Glutamatergic neuron (in vitro differentiated cells): Measurements from ENCODE around the gene BCKDHA. TPM values are rescaled to one million over a fixed set of nuclear protein-coding genes. Genes with fewer than 3 reads are reported as not detected.

ENCODE experiments used
- DNase-seq: peaks from one replicate; pipeline ENCODE4 v3.0.0; 2022
- H3K27ac Mint-ChIP-seq: one replicate; pipeline ENCODE4 v1.8.0; 2020; ENCODE audit warnings: mild to moderate bottlenecking, mixed read lengths, inconsistent platforms; ENCODE audit not compliant: unreplicated experiment
- H3K27me3 Mint-ChIP-seq: one replicate; pipeline ENCODE4 v1.8.0; 2020; ENCODE audit warnings: mild to moderate bottlenecking, moderate library complexity, mixed read lengths, inconsistent platforms; ENCODE audit not compliant: unreplicated experiment
- H3K36me3 Mint-ChIP-seq: one replicate; pipeline ENCODE4 v1.8.0; 2020; ENCODE audit warnings: mild to moderate bottlenecking, mixed read lengths, inconsistent platforms; ENCODE audit not compliant: unreplicated experiment
- H3K4me1 Mint-ChIP-seq: one replicate; pipeline ENCODE4 v1.8.0; 2020; ENCODE audit warnings: mild to moderate bottlenecking, low read depth, mixed read lengths, inconsistent platforms; ENCODE audit not compliant: unreplicated experiment
- H3K4me3 Mint-ChIP-seq: one replicate; pipeline ENCODE4 v1.8.0; 2020; ENCODE audit warnings: mild to moderate bottlenecking, mixed read lengths, inconsistent platforms; ENCODE audit not compliant: unreplicated experiment
- H3K9me3 Mint-ChIP-seq: one replicate; pipeline ENCODE4 v1.8.0; 2020; ENCODE audit warnings: mild to moderate bottlenecking, moderate library complexity, mixed read lengths, inconsistent platforms; ENCODE audit not compliant: unreplicated experiment
- CTCF ChIP-seq: fragments of 200-600 bp; sonication (generic); IDR thresholded peaks from one replicate; pipeline ENCODE4 v1.5.0; 2021; ENCODE audit not compliant: partially characterized antibody, unreplicated experiment
- total RNA-seq: library from RNA; stranded (reverse); fragmentation: NEBNext Ultra II Directional; extraction: Animal tissue kit (Norgen Biotek cat#: 25700); gene quantifications from one replicate; pipeline ENCODE4 v1.2.1, GENCODE V29; 2021; ENCODE audit not compliant: unreplicated experiment

The BCKDHA gene
- total RNA-seq, 1 donor from 2014 or later, result 11.0 TPM

GRCh38 chr19:41425174-41426115 is 27.8 kb downstream of the BCKDHA start:
- peaks cover 10% of the 10 kb centered on the region for H3K4me1 Mint-ChIP-seq
- no peak for DNase-seq
- H3K36me3 Mint-ChIP-seq, result no peaks in the 10 kb centered on the region
- peak overlapping the region; percentile 70 for H3K4me3 Mint-ChIP-seq
- no peak for TF ChIP-seq CTCF
- H3K27ac Mint-ChIP-seq, result no peak overlapping the region
- H3K9me3 Mint-ChIP-seq, result peaks cover 9% of the 10 kb centered on the region
- H3K27me3 Mint-ChIP-seq, result peaks cover 18% of the 10 kb centered on the region

- Mint-ChIP-seq H3K9me3 (peaks cover 9% of the 10 kb centered on the region), H3K27me3 (peaks cover 16% of the 10 kb centered on the region), H3K36me3 (no peaks in the 10 kb centered on the region), H3K4me3 (peak overlapping the region; percentile 98), H3K27ac (no peak overlapping the region), H3K4me1 (peaks cover 13% of the 10 kb centered on the region)
- TF ChIP-seq CTCF, result no peak
- peak; percentile 30 for DNase-seq
Measured at GRCh38 chr19:41426116-41426841, 28.7 kb downstream of the BCKDHA start.

- H3K27ac Mint-ChIP-seq, result peak within 1 kb of the TSS; percentile 98
- H3K27me3 Mint-ChIP-seq, result peaks cover 11% of the 10 kb centered on the region
- H3K36me3 Mint-ChIP-seq, result no peaks in the 10 kb centered on the region
- peaks cover 13% of the 10 kb centered on the region for H3K4me1 Mint-ChIP-seq
- TF ChIP-seq CTCF, result no peak
- peak within 1 kb of the TSS; percentile 98 for H3K4me3 Mint-ChIP-seq
- peaks cover 9% of the 10 kb centered on the region for H3K9me3 Mint-ChIP-seq
- DNase-seq, result peak; percentile 93
Measured at GRCh38 chr19:41426952-41427646, 29.5 kb downstream of the BCKDHA start, which contains the start of gene B3GNT8. TSS of gene B3GNT8 (minus strand) at chr19:41427374. CDS start at chr19:41426778, 596 bp downstream.

GRCh38 chr19:41427647-41428480 is 30.2 kb downstream of the BCKDHA start:
- peak; percentile 52 for DNase-seq
- Mint-ChIP-seq H3K27me3 (peaks cover 11% of the 10 kb centered on the region), H3K4me1 (peaks cover 13% of the 10 kb centered on the region), H3K27ac (peak overlapping the region; percentile 97), H3K4me3 (peak overlapping the region; percentile 85), H3K9me3 (peaks cover 7% of the 10 kb centered on the region), H3K36me3 (no peaks in the 10 kb centered on the region)
- no peak for TF ChIP-seq CTCF
